AG20443 (cell line): ENCODE measurements around the gene MUC5AC.

Experiments
- DNase-seq: peaks from one replicate; pipeline ENCODE4 v3.0.0; 2012; ENCODE audit warnings: low spot score, mixed read lengths

Gene MUC5AC

GRCh38 chr11:1225386-1226225 is 67.9 kb downstream of the MUC5AC start:
- no peak for DNase-seq

- DNase-seq: no peak
Measured at GRCh38 chr11:1226226-1226985, 68.7 kb downstream of the MUC5AC start.

- DNase-seq: peak; percentile 67
Measured at GRCh38 chr11:1226986-1227550, 69.3 kb downstream of the MUC5AC start.

GRCh38 chr11:1227551-1228100 is 69.9 kb downstream of the MUC5AC start:
- no peak for DNase-seq

- DNase-seq: no peak
Measured at GRCh38 chr11:1228101-1228821, 70.5 kb downstream of the MUC5AC start.

- no peak for DNase-seq
Measured at GRCh38 chr11:1228921-1229451, 71.2 kb downstream of the MUC5AC start.

- DNase-seq: no peak
Measured at GRCh38 chr11:1229471-1230120, 71.8 kb downstream of the MUC5AC start.

- no peak for DNase-seq
Measured at GRCh38 chr11:1230121-1230455, 72.3 kb downstream of the MUC5AC start.

GRCh38 chr11:1230456-1231395 is 73.0 kb downstream of the MUC5AC start:
- no peak for DNase-seq

GRCh38 chr11:1231396-1232020 is 73.8 kb downstream of the MUC5AC start:
- DNase-seq: no peak

GRCh38 chr11:1232021-1232882 is 74.5 kb downstream of the MUC5AC start:
- DNase-seq: no peak

- no peak for DNase-seq
Measured at GRCh38 chr11:1232883-1233321, 75.1 kb downstream of the MUC5AC start.

- no peak for DNase-seq
Measured at GRCh38 chr11:1233351-1234053, 75.7 kb downstream of the MUC5AC start.

GRCh38 chr11:1234054-1234720 is 76.4 kb downstream of the MUC5AC start:
- DNase-seq: no peak

- DNase-seq: no peak
Measured at GRCh38 chr11:1234771-1235305, 77.1 kb downstream of the MUC5AC start.

- DNase-seq: no peak
Measured at GRCh38 chr11:1235306-1235900, 77.7 kb downstream of the MUC5AC start.

- no peak for DNase-seq
Measured at GRCh38 chr11:1235901-1236315, 78.2 kb downstream of the MUC5AC start.
